HepG2 (cell line): ENCODE measurements around the gene TADA1. TPM values are rescaled to one million over a fixed set of nuclear protein-coding genes. Genes with fewer than 3 reads are reported as not detected.

Experiments
- ATRX ChIP-seq: sonication (generic); formaldehyde crosslinking; IDR thresholded peaks from 2 replicates; pipeline ENCODE4 v1.4.0; 2020; ENCODE audit warnings: missing genetic modification reagents, borderline replicate concordance
- CHCHD3 ChIP-seq: sonication (generic); formaldehyde crosslinking; IDR thresholded peaks from 2 replicates; pipeline ENCODE4 v1.8.0; 2022; ENCODE audit warnings: mild to moderate bottlenecking, missing genetic modification reagents, moderate library complexity
- ERF ChIP-seq: IDR thresholded peaks from 2 replicates; pipeline ENCODE4 v1.6.1; 2018; ENCODE audit warnings: missing biosample characterization, missing genetic modification reagents
- GFI1 ChIP-seq: sonication (generic); formaldehyde crosslinking; IDR thresholded peaks from 2 replicates; pipeline ENCODE4 v1.5.0; 2020; ENCODE audit warnings: missing genetic modification reagents, mild to moderate bottlenecking, borderline replicate concordance
- HES4 ChIP-seq: sonication (generic); formaldehyde crosslinking; IDR thresholded peaks from 2 replicates; pipeline ENCODE4 v1.9.0; 2021; ENCODE audit warnings: mild to moderate bottlenecking, missing genetic modification reagents, borderline replicate concordance
- LCORL ChIP-seq, 2 experiments: fragments of 450-650 bp in 1 of 2; sonication (generic) in 1 of 2; formaldehyde crosslinking in 1 of 2; IDR thresholded peaks; 2 replicates each; pipeline versions ENCODE4 v1.5.0 to v1.6.1; 2017 to 2020; ENCODE audit warnings: antibody characterized with exemption in 1 of 2, missing genetic modification reagents in 1 of 2
- MIXL1 ChIP-seq: IDR thresholded peaks from 2 replicates; pipeline ENCODE4 v1.6.1; 2016
- NFKB2 ChIP-seq: sonication (generic); formaldehyde crosslinking; IDR thresholded peaks from 2 replicates; pipeline ENCODE4 v1.4.0; 2020; ENCODE audit warnings: missing genetic modification reagents, borderline replicate concordance
- NFKBIZ ChIP-seq: IDR thresholded peaks from 2 replicates; pipeline ENCODE4 v1.6.1; 2018; ENCODE audit warnings: missing genetic modification reagents, missing compliant biosample characterization
- RBFOX2 ChIP-seq: fragments of 200-400 bp; formaldehyde crosslinking; IDR thresholded peaks from 2 replicates; pipeline ENCODE4 v1.6.1; 2017; ENCODE audit warnings: low read depth, mild to moderate bottlenecking, low read length
- SETDB1 ChIP-seq: sonication (generic); formaldehyde crosslinking; IDR thresholded peaks from 2 replicates; pipeline ENCODE4 v1.5.1; 2020; ENCODE audit warnings: missing genetic modification reagents, mild to moderate bottlenecking, borderline replicate concordance
- SMARCE1 ChIP-seq: fragments of 450-650 bp; IDR thresholded peaks from 2 replicates; pipeline ENCODE4 v1.6.1; 2017; ENCODE audit warnings: borderline replicate concordance
- SPEN ChIP-seq: sonication (generic); formaldehyde crosslinking; IDR thresholded peaks from 2 replicates; pipeline ENCODE4 v1.5.1; 2020; ENCODE audit warnings: low read depth, mild to moderate bottlenecking, missing genetic modification reagents
- ZNF205 ChIP-seq: IDR thresholded peaks from 2 replicates; pipeline ENCODE4 v1.6.1; 2018; ENCODE audit warnings: missing biosample characterization, missing genetic modification reagents
- ZNF460 ChIP-seq: sonication (generic); formaldehyde crosslinking; IDR thresholded peaks from 2 replicates; pipeline ENCODE4 v1.5.1; 2020; ENCODE audit warnings: missing genetic modification reagents, mild to moderate bottlenecking, borderline replicate concordance
- ZNF547 ChIP-seq: sonication (generic); formaldehyde crosslinking; IDR thresholded peaks from 2 replicates; pipeline ENCODE4 v1.5.1; 2020; ENCODE audit warnings: mild to moderate bottlenecking, missing genetic modification reagents
- ZNF605 ChIP-seq: sonication (generic); formaldehyde crosslinking; IDR thresholded peaks from 2 replicates; pipeline ENCODE4 v1.8.0; 2022; ENCODE audit warnings: mild to moderate bottlenecking, missing genetic modification reagents
- ZNF652 ChIP-seq: IDR thresholded peaks from 2 replicates; pipeline ENCODE4 v1.6.1; 2016; ENCODE audit warnings: low read depth, borderline replicate concordance
- ZNF772 ChIP-seq: sonication (generic); formaldehyde crosslinking; IDR thresholded peaks from 2 replicates; pipeline ENCODE4 v1.5.0; 2020; ENCODE audit warnings: mild to moderate bottlenecking, missing genetic modification reagents
- ZSCAN20 ChIP-seq: sonication (generic); formaldehyde crosslinking; IDR thresholded peaks from 2 replicates; pipeline ENCODE4 v1.4.0; 2020; ENCODE audit warnings: missing genetic modification reagents, mild to moderate bottlenecking, borderline replicate concordance
- ZSCAN30 ChIP-seq: sonication (generic); formaldehyde crosslinking; IDR thresholded peaks from 2 replicates; pipeline ENCODE4 v1.5.0; 2020; ENCODE audit warnings: mild to moderate bottlenecking, missing genetic modification reagents
- polyA plus RNA-seq, 8 experiments: library from polyadenylated mRNA; depleted of rRNA in 3 of 8; stranded (reverse) in 7 of 8; unstranded in 1 of 8; fragments of >200 nt; fragmentation: Illumina TruSeq in 4 of 8; extraction: Trizol in 4 of 8; gene quantifications; 2 replicates each; pipeline versions ENCODE4 v1.2.1 to v1.2.3, GENCODE V29; 2011 to 2016; ENCODE audit warnings: low read depth in 4 of 8, missing spikeins in 1 of 8, mixed read lengths in 1 of 8; ENCODE audit not compliant: insufficient read depth in 1 of 8
- total RNA-seq, 5 experiments: library from RNA; depleted of rRNA; stranded (reverse); fragments of >200 nt; fragmentation: Illumina TruSeq; extraction: Trizol; gene quantifications; 2 replicates each; pipeline ENCODE4 v1.2.3, GENCODE V29; 2016; ENCODE audit warnings: low read depth in 1 of 5
- TF ChIP-seq, protein P1 (sequence below): sonication (generic); formaldehyde crosslinking; conservative IDR thresholded peaks from 2 replicates; pipeline ENCODE4 v1.5.0; 2020; ENCODE audit warnings: missing genetic modification reagents
- TF ChIP-seq, protein P2 (sequence below): sonication (generic); formaldehyde crosslinking; IDR thresholded peaks from 2 replicates; pipeline ENCODE4 v1.5.0; 2020; ENCODE audit warnings: mild to moderate bottlenecking, missing genetic modification reagents, borderline replicate concordance
- TF ChIP-seq, protein P3 (sequence below): sonication (generic); IDR thresholded peaks from 2 replicates; pipeline ENCODE4 v1.6.1; 2016; ENCODE audit warnings: low read depth, borderline replicate concordance
- TF ChIP-seq, protein P4 (sequence below): sonication (generic); formaldehyde crosslinking; IDR thresholded peaks from 2 replicates; pipeline ENCODE4 v1.8.0; 2022; ENCODE audit warnings: missing genetic modification reagents, low read depth, mild to moderate bottlenecking, borderline replicate concordance

Gene TADA1
- total and polyA plus RNA-seq, 2 of the 13 experiments (the other 11 are each of a cell fraction or from before 2014, with no cell fraction given) = 28.3 to 29.1 TPM

DNA sequence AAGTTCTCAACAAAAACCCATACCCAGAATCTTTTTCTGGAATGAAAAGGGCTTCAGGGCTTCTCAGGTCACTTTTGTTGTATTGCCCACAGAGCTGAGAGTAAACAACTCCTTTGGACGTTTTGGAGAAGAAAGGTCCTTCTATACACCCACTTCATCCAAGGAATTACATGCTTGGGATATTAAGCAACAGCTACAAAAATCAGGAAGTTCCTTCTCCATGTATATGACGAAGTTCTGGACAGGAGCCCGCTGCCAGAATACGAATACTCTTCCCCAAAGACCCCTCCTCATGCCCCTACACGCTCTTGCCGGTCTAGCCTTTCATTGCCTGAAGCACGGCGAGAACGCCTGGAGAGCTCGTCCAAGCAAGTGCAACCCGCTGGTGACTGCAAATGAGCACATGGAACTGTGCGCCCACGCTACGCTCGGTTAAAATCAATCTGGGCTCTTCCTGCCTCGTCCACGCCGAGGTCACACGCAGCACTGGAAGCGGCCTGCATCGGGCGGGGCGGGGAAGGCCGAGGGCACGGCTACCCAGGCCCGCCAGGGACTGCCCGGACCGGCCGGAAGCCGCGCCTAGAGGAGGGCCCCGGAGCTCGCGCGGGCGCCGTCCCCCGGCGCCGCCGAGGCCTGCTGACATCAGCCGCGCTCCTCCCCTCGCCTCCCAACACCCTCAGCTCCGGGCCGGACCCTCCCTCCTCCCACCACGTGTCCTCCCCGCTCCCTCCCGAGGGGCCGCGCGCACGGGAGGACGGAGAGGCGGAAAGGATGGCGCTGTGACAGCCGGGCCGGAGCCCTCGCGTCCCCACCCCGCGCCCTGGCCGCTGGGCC lies 37.1 kb downstream of the TADA1 start, which contains the start of gene POGK (continued):
- TF ChIP-seq ZNF605 (no peak; the same call in 1 of the 2 replicates), MIXL1 (CRISPR knock-in tag) (no peak; the same call in none of the 2 replicates), ZNF547 (CRISPR knock-in tag) (peak; percentile 96), LCORL (IDR thresholded peaks at IDR 0.05) (no peak), LCORL (CRISPR knock-in tag; IDR thresholded peaks at IDR 0.05) (no peak), NFKB2 (CRISPR knock-in tag) (peak; percentile 95; the same call in 1 of the 2 replicates), SPEN (CRISPR knock-in tag) (peak; percentile 76; the same call in 1 of the 2 replicates), ZNF772 (CRISPR knock-in tag) (peak; percentile 87; the same call in 1 of the 2 replicates), HES4 (CRISPR knock-in tag) (peak; percentile 94), ZSCAN30 (peak; percentile 78; the same call in 1 of the 2 replicates), GFI1 (CRISPR knock-in tag) (peak; percentile 84; the same call in 1 of the 2 replicates), CHCHD3 (CRISPR knock-in tag) (0 out of 2 replicates have a peak, but pooled peaks have one; percentile 32), NFKBIZ (0 out of 2 replicates have a peak, but pooled peaks have one; percentile 55), SMARCE1 (no peak), ZNF205 (peak; percentile 80; the same call in 1 of the 2 replicates), ATRX (CRISPR knock-in tag) (no peak), RBFOX2 (peak; percentile 92), SETDB1 (CRISPR knock-in tag) (no peak), ERF (CRISPR knock-in tag) (peak; percentile 85; the same call in 1 of the 2 replicates), ZNF652 (CRISPR knock-in tag) (no peak), ZNF460 (CRISPR knock-in tag) (no peak), ZSCAN20 (CRISPR knock-in tag) (peak; percentile 91; the same call in 1 of the 2 replicates)
- TF ChIP-seq, protein P1, sequence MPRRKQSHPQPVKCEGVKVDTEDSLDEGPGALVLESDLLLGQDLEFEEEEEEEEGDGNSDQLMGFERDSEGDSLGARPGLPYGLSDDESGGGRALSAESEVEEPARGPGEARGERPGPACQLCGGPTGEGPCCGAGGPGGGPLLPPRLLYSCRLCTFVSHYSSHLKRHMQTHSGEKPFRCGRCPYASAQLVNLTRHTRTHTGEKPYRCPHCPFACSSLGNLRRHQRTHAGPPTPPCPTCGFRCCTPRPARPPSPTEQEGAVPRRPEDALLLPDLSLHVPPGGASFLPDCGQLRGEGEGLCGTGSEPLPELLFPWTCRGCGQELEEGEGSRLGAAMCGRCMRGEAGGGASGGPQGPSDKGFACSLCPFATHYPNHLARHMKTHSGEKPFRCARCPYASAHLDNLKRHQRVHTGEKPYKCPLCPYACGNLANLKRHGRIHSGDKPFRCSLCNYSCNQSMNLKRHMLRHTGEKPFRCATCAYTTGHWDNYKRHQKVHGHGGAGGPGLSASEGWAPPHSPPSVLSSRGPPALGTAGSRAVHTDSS (CRISPR knock-in tag) = no peak
- TF ChIP-seq, protein P2, sequence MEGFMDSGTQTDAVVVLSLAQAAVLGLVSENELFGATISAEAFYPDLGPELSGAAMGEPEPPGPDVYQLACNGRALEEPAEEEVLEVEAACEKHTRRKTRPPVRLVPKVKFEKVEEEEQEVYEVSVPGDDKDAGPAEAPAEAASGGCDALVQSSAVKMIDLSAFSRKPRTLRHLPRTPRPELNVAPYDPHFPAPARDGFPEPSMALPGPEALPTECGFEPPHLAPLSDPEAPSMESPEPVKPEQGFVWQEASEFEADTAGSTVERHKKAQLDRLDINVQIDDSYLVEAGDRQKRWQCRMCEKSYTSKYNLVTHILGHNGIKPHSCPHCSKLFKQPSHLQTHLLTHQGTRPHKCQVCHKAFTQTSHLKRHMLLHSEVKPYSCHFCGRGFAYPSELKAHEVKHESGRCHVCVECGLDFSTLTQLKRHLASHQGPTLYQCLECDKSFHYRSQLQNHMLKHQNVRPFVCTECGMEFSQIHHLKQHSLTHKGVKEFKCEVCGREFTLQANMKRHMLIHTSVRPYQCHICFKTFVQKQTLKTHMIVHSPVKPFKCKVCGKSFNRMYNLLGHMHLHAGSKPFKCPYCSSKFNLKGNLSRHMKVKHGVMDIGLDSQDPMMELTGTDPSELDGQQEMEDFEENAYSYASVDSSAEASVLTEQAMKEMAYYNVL = peak; percentile 38; the same call in 1 of the 2 replicates
- TF ChIP-seq, protein P3, sequence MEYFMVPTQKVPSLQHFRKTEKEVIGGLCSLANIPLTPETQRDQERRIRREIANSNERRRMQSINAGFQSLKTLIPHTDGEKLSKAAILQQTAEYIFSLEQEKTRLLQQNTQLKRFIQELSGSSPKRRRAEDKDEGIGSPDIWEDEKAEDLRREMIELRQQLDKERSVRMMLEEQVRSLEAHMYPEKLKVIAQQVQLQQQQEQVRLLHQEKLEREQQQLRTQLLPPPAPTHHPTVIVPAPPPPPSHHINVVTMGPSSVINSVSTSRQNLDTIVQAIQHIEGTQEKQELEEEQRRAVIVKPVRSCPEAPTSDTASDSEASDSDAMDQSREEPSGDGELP = no peak; the same call in 1 of the 2 replicates
- TF ChIP-seq, protein P4, sequence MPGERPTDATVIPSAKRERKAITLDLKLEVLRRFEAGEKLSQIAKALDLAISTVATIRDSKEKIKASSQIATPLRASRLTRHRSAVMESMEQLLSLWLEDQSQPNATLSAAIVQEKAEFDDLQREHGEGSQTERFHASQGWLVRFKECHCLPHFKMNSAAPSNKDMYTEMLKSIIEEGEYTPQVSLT (CRISPR knock-in tag) = no peak; the same call in 1 of the 2 replicates
